ENCODE measurements around the gene DBI.

GRCh38 chr2:119408221-119408619, 41.4 kb downstream of the DBI start:
- TF ChIP-seq, protein P1, sequence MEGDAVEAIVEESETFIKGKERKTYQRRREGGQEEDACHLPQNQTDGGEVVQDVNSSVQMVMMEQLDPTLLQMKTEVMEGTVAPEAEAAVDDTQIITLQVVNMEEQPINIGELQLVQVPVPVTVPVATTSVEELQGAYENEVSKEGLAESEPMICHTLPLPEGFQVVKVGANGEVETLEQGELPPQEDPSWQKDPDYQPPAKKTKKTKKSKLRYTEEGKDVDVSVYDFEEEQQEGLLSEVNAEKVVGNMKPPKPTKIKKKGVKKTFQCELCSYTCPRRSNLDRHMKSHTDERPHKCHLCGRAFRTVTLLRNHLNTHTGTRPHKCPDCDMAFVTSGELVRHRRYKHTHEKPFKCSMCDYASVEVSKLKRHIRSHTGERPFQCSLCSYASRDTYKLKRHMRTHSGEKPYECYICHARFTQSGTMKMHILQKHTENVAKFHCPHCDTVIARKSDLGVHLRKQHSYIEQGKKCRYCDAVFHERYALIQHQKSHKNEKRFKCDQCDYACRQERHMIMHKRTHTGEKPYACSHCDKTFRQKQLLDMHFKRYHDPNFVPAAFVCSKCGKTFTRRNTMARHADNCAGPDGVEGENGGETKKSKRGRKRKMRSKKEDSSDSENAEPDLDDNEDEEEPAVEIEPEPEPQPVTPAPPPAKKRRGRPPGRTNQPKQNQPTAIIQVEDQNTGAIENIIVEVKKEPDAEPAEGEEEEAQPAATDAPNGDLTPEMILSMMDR (conservative IDR thresholded peaks at IDR 0.05; ENCODE audit: low read depth, low read length): no peak
- no peak for TF ChIP-seq EZH2 (IDR thresholded peaks at IDR 0.05; ENCODE audit: borderline replicate concordance, low read depth, low read length, poor library complexity, severe bottlenecking)
